ENCODE results near the gene HFE. TPM values are rescaled to one million over a fixed set of nuclear protein-coding genes. Genes with fewer than 3 reads are reported as not detected.

The HFE gene
- total and polyA plus RNA-seq, 2 of the 13 experiments (the other 11 are each of a cell fraction or from before 2014, with no cell fraction given) = 3.7 to 6.3 TPM

- Histone ChIP-seq H2AFZ (ENCODE audit: low read length) (no peak overlapping the region), H3K36me3 (replicated peaks in 1 of 2; ENCODE audit: control insufficient read depth in 1 of 2, insufficient read depth in 2 of 2, low read length in 2 of 2) (no peaks in the 10 kb centered on the region), H4K20me1 (ENCODE audit: insufficient read depth, low read length) (no peaks in the 10 kb centered on the region), H3K4me2 (ENCODE audit: low read depth, low read length) (peak overlapping the region; percentile 37), H3K27me3 (ENCODE audit: control insufficient read depth in 1 of 2, insufficient read depth in 2 of 2, low read length in 2 of 2) (no peaks in the 10 kb centered on the region), H3K4me3 (replicated peaks in 1 of 3; ENCODE audit: insufficient read depth in 1 of 3, low read depth in 2 of 3, low read length in 3 of 3) (no peak overlapping the region), H3K27ac (ENCODE audit: extremely low read length, insufficient read depth, low read length) (no peak overlapping the region), H3K79me2 (ENCODE audit: insufficient read depth, low read length) (no peaks in the 10 kb centered on the region), H3K9me3 (ENCODE audit: low read length) (no peaks in the 10 kb centered on the region), H3K9ac (ENCODE audit: insufficient read depth, low read depth, low read length) (no peak overlapping the region), H3K4me1 (ENCODE audit: insufficient read depth, low read length) (peaks cover 29% of the 10 kb centered on the region)
- ChIA-PET POLR2A (interaction anchor here (1.9 to 2.9 kb wide), 3 partner anchors 16 to 97 kb away, joined by 6 to 53 read pairs (median 41); a partner anchor contains a TSS), CTCF (ENCODE audit: low intra/inter-chr PET ratio, low total read pairs) (no interaction called here)
- TF ChIP-seq ZNF460 (CRISPR knock-in tag; IDR thresholded peaks at IDR 0.05; ENCODE audit: borderline replicate concordance) = no peak
- TF ChIP-seq PHB2 (IDR thresholded peaks at IDR 0.05; ENCODE audit: partially characterized antibody) = no peak
- DNase-seq (ENCODE audit: low spot score) = no peak
- in situ Hi-C loops (cut with HindIII; ENCODE audit: extremely low pct_ligation_motif_present, low pct_unique_long_range_greater_than_20kb) = no loop called here
- no peak; the same call in 1 of the 3 replicates for ATAC-seq
- no peak for FAIRE-seq
- BruUV-seq (replicated peaks) = no TSS peak
- intact Hi-C loops (cut with micrococcal nuclease; ENCODE audit: unreplicated experiment) = no loop called here
- WGBS (ENCODE audit: low lambda C conversion rate) = 88% methylated on average over 3 of the region's 3 CpGs
Observed at GRCh38 chr6:26140967-26141294, 53.7 kb downstream of the HFE start.

GRCh38 chr6:26141378-26141904 lies 54.2 kb downstream of the HFE start:
- Histone ChIP-seq H3K27ac (ENCODE audit: extremely low read length, insufficient read depth, low read length) (no peak overlapping the region), H3K79me2 (ENCODE audit: insufficient read depth, low read length) (no peaks in the 10 kb centered on the region), H3K4me1 (ENCODE audit: insufficient read depth, low read length) (peaks cover 29% of the 10 kb centered on the region), H4K20me1 (ENCODE audit: insufficient read depth, low read length) (no peaks in the 10 kb centered on the region), H3K9me3 (ENCODE audit: low read length) (no peaks in the 10 kb centered on the region), H3K36me3 (replicated peaks in 1 of 2; ENCODE audit: control insufficient read depth in 1 of 2, insufficient read depth in 2 of 2, low read length in 2 of 2) (no peaks in the 10 kb centered on the region), H3K4me2 (ENCODE audit: low read depth, low read length) (peak overlapping the region; percentile 37), H2AFZ (ENCODE audit: low read length) (no peak overlapping the region), H3K4me3 (replicated peaks in 1 of 3; ENCODE audit: insufficient read depth in 1 of 3, low read depth in 2 of 3, low read length in 3 of 3) (no peak overlapping the region), H3K27me3 (ENCODE audit: control insufficient read depth in 1 of 2, insufficient read depth in 2 of 2, low read length in 2 of 2) (no peaks in the 10 kb centered on the region), H3K9ac (ENCODE audit: insufficient read depth, low read depth, low read length) (no peak overlapping the region)
- intact Hi-C loops (cut with micrococcal nuclease; ENCODE audit: unreplicated experiment) (no loop called here), in situ Hi-C loops (cut with HindIII; ENCODE audit: extremely low pct_ligation_motif_present, low pct_unique_long_range_greater_than_20kb) (no loop called here)
- DNase-seq (ENCODE audit: low spot score) = peak; percentile 46
- FAIRE-seq = peak; percentile 15
- peak; percentile 77 for ATAC-seq
- POLR2A ChIA-PET = interaction anchor here (1.0 to 2.9 kb wide), 8 partner anchors 10 to 98 kb away, joined by 3 to 53 read pairs (median 6); a partner anchor contains a TSS
- CTCF ChIA-PET (ENCODE audit: low intra/inter-chr PET ratio, low total read pairs) = no interaction called here
- BruUV-seq (replicated peaks) = no TSS peak
- WGBS (ENCODE audit: low lambda C conversion rate) = 43% methylated on average over 4 of the region's 4 CpGs
- TF ChIP-seq SP140L (CRISPR knock-in tag; IDR thresholded peaks at IDR 0.05; ENCODE audit: borderline replicate concordance) = no peak
- no peak for TF ChIP-seq PTBP1 (IDR thresholded peaks at IDR 0.05; ENCODE audit: low read depth, low read length, poor library complexity, severe bottlenecking)
- TF ChIP-seq ZFP36L1 (CRISPR knock-in tag; IDR thresholded peaks at IDR 0.05) = no peak
- TF ChIP-seq DMTF1 (CRISPR knock-in tag; IDR thresholded peaks at IDR 0.05) = no peak
- peak; percentile 31 for TF ChIP-seq TEAD3 (CRISPR knock-in tag; optimal IDR thresholded peaks at IDR 0.05; ENCODE audit: borderline replicate concordance)
- TF ChIP-seq KDM6A (CRISPR knock-in tag; IDR thresholded peaks at IDR 0.05; ENCODE audit: low read depth) = no peak
- TF ChIP-seq NR2F1 (CRISPR knock-in tag; IDR thresholded peaks at IDR 0.05) = no peak
- TF ChIP-seq ATF1 (CRISPR knock-in tag; IDR thresholded peaks at IDR 0.05) = no peak
- TF ChIP-seq ZNF564 (CRISPR knock-in tag; IDR thresholded peaks at IDR 0.05) = 0 out of 2 replicates have a peak, but pooled peaks have one; percentile 21
- TF ChIP-seq ZNF292 (CRISPR knock-in tag; IDR thresholded peaks at IDR 0.05; ENCODE audit: borderline replicate concordance, low read depth) = peak; percentile 67; the same call in 1 of the 2 replicates
- TF ChIP-seq HNF1B (CRISPR knock-in tag; IDR thresholded peaks at IDR 0.05) = no peak
- TF ChIP-seq JUN (CRISPR knock-in tag; IDR thresholded peaks at IDR 0.05) = no peak
- TF ChIP-seq GFI1 (CRISPR knock-in tag; IDR thresholded peaks at IDR 0.05; ENCODE audit: borderline replicate concordance) = no peak
- no peak for TF ChIP-seq ZNF232 (CRISPR knock-in tag; IDR thresholded peaks at IDR 0.05; ENCODE audit: borderline replicate concordance)
